Keratinocyte (primary cell): ENCODE results near the gene KLK6.
"Not testable (repeated sequence)": the region's sequence is repeated elsewhere in the genome, so short reads cannot be mapped to it uniquely, and the experiment has no call there.

ENCODE experiments used
- CTCF ChIP-seq, 3 experiments: IDR thresholded peaks in 1 of 3; conservative IDR thresholded peaks in 1 of 3; optimal IDR thresholded peaks in 1 of 3; 2 replicates in 2 of 3; 3 replicates in 1 of 3; pipeline versions ENCODE3 to v1.5.1; 2011; ENCODE audit warnings: low read length in 3 of 3, mild to moderate bottlenecking in 3 of 3, moderate library complexity in 2 of 3, control low read depth in 1 of 3, inconsistent platforms in 1 of 3; ENCODE audit not compliant: insufficient read depth in 2 of 3; ENCODE audit errors: extremely low read depth in 1 of 3
- EZH2 ChIP-seq: IDR thresholded peaks from one replicate; pipeline ENCODE4 v1.6.1; 2012; ENCODE audit warnings: inconsistent platforms, mild to moderate bottlenecking, low read length, moderate library complexity

DNA sequence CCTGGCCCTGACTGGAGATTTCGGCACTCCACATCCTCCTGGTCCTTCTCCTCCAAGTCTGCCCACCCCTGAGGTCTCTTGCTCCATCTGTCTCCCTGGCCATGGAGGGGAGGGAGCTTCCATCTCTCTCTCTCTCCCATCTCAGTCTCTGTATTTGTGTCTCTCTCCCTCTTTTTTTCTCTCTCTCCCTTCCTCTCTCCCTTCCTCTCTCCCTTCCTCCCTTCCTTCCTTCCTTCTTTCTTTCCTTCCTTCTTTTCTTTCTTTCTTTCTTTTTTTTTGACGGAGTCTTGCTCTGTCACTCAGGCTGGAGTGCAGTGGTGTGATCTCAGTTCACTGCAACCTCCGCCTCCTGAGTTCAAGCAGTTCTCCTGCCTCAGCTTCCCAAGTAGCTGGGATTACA is 419 bp upstream of the KLK6 start:
- TF ChIP-seq EZH2; CTCF (optimal IDR thresholded peaks at IDR 0.05 in 1 of 3, IDR thresholded peaks at IDR 0.05 in 1 of 3, conservative IDR thresholded peaks at IDR 0.05 in 1 of 3; ENCODE audit: extremely low read depth in 1 of 3, insufficient read depth in 2 of 3, low read length in 3 of 3): not testable (repeated sequence)
